BJ (cell line): ENCODE data around the gene CELSR2. TPM values are rescaled to one million over a fixed set of nuclear protein-coding genes. Genes with fewer than 3 reads are reported as not detected.

ENCODE experiments used
- CTCF ChIA-PET: fragments of 350-600 bp; formaldehyde crosslinking; extraction: SDS; loops from one replicate; lab custom pipeline; 2021; ENCODE audit warnings: antibody characterized with exemption, inconsistent platforms; lab: Yijun Ruan, JAX
- POLR2A ChIA-PET: fragments of 300-600 bp; sonication (Branson Sonifier 250); formaldehyde crosslinking; extraction: SDS; loops from one replicate; lab custom pipeline; 2021; ENCODE audit warnings: antibody characterized with exemption; lab: Charles Lee
- DNase-seq: peaks from one replicate; pipeline ENCODE4 v3.0.0-alpha.2; 2011; ENCODE audit warnings: low read depth
- H3K27me3 ChIP-seq: 2 replicates; pipeline ENCODE4 v1.6.0; 2011; ENCODE audit warnings: low read length; ENCODE audit not compliant: control insufficient read depth, insufficient read depth
- H3K36me3 ChIP-seq: 2 replicates; pipeline ENCODE4 v1.5.1; 2011; ENCODE audit warnings: low read length; ENCODE audit not compliant: control insufficient read depth, insufficient read depth
- H3K4me3 ChIP-seq: 2 replicates; pipeline ENCODE4 v1.5.1; 2011; ENCODE audit warnings: low read depth, mild to moderate bottlenecking, control low read depth, low read length
- polyA plus RNA-seq: library from polyadenylated mRNA; depleted of rRNA; stranded (reverse); fragments of >200 nt; gene quantifications from 2 replicates; pipeline ENCODE4 v1.2.3, GENCODE V29; 2011
- TF ChIP-seq, protein P1 (sequence below): IDR thresholded peaks from 2 replicates; pipeline ENCODE4 v1.5.1; 2011; ENCODE audit warnings: low read depth, mild to moderate bottlenecking, control low read depth, inconsistent platforms, low read length, moderate library complexity; ENCODE audit not compliant: insufficient read depth

The CELSR2 gene
- polyA plus RNA-seq, 1 experiment, result 0.98 TPM

DNA sequence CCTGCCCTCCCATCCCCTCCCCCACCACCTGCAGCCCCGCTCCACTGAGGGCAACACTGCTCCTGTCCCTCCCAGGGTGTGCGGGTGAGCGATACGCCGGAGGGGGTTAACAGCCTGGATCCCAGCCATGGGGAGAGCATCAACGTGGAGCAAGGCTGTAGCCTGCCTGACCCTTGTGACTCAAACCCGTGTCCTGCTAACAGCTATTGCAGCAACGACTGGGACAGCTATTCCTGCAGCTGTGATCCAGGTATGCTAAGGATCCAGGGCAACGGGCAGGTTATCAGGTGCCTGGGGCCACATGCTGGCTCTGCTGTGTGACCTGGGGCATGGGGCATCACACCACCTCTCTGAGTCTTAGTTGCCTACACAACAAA lies 15.0 kb downstream of the CELSR2 start:
- H3K4me3 ChIP-seq, result no peak overlapping the region
- no peaks in the 10 kb centered on the region; the same call in none of the 2 replicates for H3K36me3 ChIP-seq
- POLR2A ChIA-PET, result no interaction called here
- TF ChIP-seq, protein P1, sequence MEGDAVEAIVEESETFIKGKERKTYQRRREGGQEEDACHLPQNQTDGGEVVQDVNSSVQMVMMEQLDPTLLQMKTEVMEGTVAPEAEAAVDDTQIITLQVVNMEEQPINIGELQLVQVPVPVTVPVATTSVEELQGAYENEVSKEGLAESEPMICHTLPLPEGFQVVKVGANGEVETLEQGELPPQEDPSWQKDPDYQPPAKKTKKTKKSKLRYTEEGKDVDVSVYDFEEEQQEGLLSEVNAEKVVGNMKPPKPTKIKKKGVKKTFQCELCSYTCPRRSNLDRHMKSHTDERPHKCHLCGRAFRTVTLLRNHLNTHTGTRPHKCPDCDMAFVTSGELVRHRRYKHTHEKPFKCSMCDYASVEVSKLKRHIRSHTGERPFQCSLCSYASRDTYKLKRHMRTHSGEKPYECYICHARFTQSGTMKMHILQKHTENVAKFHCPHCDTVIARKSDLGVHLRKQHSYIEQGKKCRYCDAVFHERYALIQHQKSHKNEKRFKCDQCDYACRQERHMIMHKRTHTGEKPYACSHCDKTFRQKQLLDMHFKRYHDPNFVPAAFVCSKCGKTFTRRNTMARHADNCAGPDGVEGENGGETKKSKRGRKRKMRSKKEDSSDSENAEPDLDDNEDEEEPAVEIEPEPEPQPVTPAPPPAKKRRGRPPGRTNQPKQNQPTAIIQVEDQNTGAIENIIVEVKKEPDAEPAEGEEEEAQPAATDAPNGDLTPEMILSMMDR, result no peak
- H3K27me3 ChIP-seq, result no peaks in the 10 kb centered on the region
- no peak for DNase-seq
- CTCF ChIA-PET, result interaction anchor here (0.6 to 7.5 kb wide), 28 partner anchors 9 to 271 kb away, joined by 3 to 77 read pairs (median 5); partner anchors contain the start of genes AMIGO1, CELSR2, CYB561D1 and MYBPHL

DNA sequence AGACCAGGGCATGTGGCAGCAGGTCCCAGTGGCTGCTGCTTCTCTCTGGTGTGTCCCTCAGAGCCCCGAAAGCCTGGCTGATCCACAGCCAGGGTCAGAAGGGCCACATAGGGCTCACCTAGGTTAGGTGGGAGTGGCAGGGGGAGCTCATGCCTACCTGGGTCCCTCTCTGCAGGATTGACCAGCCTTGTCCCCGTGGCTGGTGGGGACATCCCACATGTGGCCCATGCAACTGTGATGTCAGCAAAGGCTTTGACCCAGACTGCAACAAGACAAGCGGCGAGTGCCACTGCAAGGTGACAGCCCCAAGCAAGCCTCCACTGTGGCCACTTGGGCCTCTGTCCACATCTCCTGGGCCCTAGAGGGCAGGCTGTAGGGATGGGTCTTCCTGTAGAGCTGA lies 15.7 kb downstream of the CELSR2 start:
- TF ChIP-seq, protein P1, result no peak

DNA sequence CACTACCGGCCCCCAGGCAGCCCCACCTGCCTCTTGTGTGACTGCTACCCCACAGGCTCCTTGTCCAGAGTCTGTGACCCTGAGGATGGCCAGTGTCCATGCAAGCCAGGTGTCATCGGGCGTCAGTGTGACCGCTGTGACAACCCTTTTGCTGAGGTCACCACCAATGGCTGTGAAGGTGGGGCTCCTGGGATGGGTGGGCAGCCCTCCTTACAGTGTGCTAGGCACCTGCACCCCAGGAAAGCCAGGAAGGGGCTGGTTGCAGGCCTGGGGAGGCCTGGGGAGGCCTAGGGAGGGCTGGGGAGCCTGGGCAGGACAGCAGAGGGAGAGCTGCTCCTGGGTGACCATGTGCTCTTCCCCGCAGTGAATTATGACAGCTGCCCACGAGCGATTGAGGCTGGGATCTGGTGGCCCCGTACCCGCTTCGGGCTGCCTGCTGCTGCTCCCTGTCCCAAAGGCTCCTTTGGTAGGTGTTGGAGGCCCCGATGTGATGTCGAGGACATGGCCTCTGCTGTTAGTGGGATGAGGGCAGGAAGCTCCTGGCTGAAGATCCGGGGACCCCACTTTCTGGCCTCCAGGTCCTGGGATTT lies 16.5 kb downstream of the CELSR2 start:
- Histone ChIP-seq H3K27me3 (no peaks in the 10 kb centered on the region), H3K36me3 (no peaks in the 10 kb centered on the region; the same call in none of the 2 replicates), H3K4me3 (no peak overlapping the region)
- no peak for DNase-seq
- POLR2A ChIA-PET, result no interaction called here
- CTCF ChIA-PET, result interaction anchor here (0.9 to 7.5 kb wide), 5 partner anchors 11 to 266 kb away, joined by 3 to 77 read pairs (median 20); partner anchors contain the start of gene SORT1
- TF ChIP-seq, protein P1, result no peak

More for the DNA sequence above, 15.7 kb downstream of the CELSR2 start:
- no peak for DNase-seq
- H3K27me3 ChIP-seq, result no peaks in the 10 kb centered on the region
- ChIA-PET CTCF (interaction anchor here (0.9 to 7.5 kb wide), 9 partner anchors 8 to 267 kb away, joined by 3 to 77 read pairs (median 5); partner anchors contain the start of genes PSRC1 and SORT1), POLR2A (no interaction called here)
- H3K36me3 ChIP-seq, result no peaks in the 10 kb centered on the region; the same call in none of the 2 replicates
- no peak overlapping the region for H3K4me3 ChIP-seq

DNA sequence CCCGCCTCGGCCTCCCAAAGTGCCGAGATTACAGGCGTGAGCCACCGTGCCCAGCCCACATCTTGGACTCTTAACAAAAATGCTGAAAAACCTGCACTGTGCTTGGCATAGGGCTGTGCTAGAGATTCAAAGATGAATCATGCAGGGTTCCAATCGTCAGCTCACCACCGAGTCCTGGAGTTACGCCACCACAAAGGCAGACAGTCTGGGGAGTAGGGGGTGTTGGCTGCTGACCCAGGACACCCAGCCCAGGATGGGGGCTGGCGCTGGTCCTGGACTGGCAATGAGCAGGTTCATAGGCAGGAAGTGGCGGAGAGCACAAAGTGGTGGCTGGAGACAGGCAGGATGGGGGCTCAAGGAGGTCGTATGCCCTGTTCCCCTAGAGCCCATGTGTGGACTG lies 17.6 kb downstream of the CELSR2 start:
- ChIA-PET POLR2A (no interaction called here), CTCF (interaction anchor here (4.0 to 7.5 kb wide), 2 partner anchors 132 to 265 kb away, joined by 20 to 77 read pairs; partner anchors contain the start of gene SORT1)
- no peaks in the 10 kb centered on the region for H3K27me3 ChIP-seq
- TF ChIP-seq, protein P1, result no peak
- no peak overlapping the region for H3K4me3 ChIP-seq
- DNase-seq, result no peak
- H3K36me3 ChIP-seq, result no peaks in the 10 kb centered on the region; the same call in none of the 2 replicates

DNA sequence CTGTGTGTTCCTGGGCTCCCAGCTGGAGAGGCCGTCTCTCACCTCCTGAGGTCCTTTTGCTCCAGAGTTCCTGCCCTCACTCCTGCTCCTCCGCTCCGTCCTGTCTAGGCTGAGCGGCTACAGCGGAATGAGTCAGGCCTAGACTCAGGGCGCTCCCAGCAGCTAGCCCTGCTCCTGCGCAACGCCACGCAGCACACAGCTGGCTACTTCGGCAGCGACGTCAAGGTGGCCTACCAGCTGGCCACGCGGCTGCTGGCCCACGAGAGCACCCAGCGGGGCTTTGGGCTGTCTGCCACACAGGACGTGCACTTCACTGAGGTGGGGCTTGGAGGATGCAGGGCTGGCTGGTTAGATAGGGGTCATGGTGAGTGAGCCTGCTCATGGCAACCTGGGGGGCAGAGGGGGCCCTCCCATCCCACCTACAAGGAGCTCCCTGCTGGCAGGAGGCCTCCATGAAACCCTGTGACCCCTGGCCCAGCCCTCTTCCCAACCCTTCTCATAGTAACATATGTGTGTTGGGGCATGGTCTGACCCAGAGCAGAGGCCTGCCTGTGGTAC lies 18.5 kb downstream of the CELSR2 start:
- Histone ChIP-seq H3K4me3 (no peak overlapping the region), H3K36me3 (no peaks in the 10 kb centered on the region; the same call in none of the 2 replicates), H3K27me3 (no peaks in the 10 kb centered on the region)
- TF ChIP-seq, protein P1, result no peak
- ChIA-PET POLR2A (no interaction called here), CTCF (interaction anchor here (0.6 to 7.5 kb wide), 5 partner anchors 11 to 265 kb away, joined by 3 to 77 read pairs (median 6); partner anchors contain the start of gene SORT1)
- no peak for DNase-seq
